GM18511 (cell line): Measurements from ENCODE around the gene EFNA3.

Source experiments
- ATAC-seq: cut with Tn5 transposase; IDR thresholded peaks from one replicate; pipeline ENCODE4 v1.9.1; 2021; ENCODE audit warnings: mild to moderate bottlenecking, moderate library complexity; ENCODE audit not compliant: unreplicated experiment

EFNA3 gene

DNA sequence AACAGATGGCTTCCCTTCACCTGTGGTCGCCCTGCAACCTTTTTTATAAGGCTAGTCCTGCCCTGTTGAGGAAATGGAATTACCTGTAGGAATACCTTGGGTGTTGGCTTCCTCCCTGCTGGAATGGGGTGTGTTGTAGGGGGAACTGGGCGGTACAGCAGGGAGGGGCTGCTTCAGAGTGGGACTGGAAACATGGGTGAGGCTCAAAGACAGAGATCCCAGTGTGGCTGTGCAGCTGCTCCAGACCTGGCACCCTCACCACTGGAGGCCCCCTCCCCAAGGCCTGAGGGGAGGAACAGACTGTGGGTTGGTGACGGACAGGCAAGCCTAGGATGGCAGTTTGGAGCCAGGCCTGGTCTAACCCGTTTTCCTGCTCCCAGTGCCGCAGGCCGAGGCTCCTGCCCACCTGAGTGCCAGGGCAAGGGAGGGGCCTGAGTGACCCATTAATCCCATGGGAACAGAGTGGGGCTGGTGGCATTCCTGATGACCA lies 4.5 kb downstream of the EFNA3 start:
- no peak for ATAC-seq

DNA sequence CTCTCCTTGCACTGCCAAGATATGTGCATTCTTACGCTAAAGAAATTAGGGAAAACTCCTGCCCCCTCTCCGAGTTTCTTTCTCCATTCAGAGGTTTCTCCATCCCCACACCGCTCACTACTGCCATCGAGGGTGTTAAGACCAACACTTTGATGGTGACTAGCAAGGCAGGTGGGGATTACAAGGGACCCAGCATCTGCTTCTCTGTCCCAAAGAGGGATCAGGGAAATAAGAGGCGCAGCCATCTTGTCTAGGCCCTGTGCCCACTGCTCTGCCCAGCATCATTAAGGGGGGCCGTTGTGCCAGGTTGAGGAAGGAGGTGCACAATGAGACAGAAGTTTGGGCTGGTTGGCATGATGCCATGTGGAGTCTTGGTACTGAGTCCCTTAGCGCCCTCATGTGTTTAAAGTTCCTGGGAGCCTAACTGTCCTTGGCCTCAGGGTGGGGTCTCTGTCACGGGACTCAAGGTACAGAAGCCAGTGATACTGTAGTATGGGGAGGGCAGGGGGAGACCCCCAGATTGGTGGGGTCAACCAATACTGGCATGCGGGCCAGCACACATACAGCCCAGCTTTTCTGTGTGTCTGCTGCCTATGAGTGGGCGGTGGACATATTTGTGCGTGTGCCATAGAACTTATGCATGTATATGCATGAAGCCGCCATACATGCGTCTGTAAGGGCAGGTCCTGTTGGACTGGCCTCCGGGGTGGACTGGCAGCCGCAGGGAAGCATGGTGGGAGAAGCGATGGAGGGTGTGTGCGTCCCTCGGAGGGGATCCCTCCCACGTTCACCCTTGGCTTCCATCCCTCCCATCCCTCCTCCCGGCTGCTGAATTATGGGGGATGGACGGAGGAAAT lies 5.5 kb downstream of the EFNA3 start:
- peak; percentile 2 for ATAC-seq

DNA sequence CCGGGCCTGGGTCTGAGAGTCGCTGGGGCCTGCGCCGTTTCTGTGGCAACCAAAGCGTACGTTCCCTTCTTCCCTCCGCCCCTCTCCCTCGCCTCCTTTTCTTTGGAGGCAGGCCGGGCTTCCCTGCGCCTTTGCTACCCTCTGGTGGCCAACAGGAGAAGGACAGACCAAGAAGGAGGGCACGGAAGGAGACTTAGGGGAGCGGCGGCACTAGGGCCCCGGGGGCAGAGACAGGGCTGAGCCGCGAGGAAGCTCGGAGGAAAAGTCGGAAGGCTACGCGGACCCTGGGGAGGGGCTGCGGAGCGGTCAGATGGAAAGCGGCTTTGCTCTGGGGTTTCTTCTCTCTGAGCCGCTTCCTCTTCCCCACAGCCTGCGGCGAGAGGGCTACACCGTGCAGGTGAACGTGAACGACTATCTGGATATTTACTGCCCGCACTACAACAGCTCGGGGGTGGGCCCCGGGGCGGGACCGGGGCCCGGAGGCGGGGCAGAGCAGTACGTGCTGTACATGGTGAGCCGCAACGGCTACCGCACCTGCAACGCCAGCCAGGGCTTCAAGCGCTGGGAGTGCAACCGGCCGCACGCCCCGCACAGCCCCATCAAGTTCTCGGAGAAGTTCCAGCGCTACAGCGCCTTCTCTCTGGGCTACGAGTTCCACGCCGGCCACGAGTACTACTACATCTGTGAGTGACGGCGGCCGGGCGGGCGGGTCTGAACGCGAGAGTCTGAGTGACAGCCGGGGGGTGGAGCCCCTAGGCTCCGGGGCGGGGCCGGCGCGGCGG lies 6.3 kb downstream of the EFNA3 start:
- ATAC-seq = peak; percentile 77

DNA sequence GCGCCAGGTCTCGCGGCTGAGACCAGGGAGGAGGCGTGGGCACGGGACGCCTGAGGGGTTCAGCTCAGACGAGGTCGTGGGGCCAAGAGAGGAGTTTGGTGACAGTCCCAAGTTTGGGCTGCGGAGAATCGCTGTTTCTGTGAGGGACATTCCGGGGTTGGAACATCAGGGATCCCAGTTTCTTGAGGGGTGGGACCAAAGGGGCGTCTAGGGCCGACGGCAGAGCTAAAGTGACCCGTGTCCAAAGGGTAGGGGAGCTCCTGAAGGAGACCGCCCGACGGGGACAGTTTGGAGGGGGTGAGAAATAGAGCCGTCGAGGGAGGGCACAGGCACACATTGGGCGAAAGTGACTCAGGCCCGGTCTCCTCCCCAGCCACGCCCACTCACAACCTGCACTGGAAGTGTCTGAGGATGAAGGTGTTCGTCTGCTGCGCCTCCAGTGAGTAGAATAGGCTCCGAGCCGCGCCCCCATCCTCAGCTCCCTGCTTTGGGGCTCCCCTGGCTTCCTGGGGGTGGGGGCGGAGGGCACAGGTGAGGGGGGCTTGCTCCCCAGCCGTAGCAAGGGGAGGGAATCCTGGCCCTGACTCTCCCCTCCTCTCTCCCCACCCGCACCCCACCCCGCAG lies 7.0 kb downstream of the EFNA3 start:
- ATAC-seq = no peak

DNA sequence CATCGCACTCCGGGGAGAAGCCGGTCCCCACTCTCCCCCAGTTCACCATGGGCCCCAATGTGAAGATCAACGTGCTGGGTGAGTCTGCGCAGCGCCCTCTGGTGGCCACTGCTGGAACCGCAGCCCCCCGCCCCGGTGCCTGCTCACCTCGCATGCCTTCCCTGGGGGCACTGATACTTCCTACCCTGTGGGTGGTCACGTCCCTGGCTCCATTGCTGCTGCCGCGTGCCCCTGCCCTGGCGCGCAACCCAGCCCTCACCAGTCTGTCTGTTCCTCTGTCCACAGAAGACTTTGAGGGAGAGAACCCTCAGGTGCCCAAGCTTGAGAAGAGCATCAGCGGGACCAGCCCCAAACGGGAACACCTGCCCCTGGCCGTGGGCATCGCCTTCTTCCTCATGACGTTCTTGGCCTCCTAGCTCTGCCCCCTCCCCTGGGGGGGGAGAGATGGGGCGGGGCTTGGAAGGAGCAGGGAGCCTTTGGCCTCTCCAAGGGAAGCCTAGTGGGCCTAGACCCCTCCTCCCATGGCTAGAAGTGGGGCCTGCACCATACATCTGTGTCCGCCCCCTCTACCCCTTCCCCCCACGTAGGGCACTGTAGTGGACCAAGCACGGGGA lies 7.6 kb downstream of the EFNA3 start:
- no peak for ATAC-seq

DNA sequence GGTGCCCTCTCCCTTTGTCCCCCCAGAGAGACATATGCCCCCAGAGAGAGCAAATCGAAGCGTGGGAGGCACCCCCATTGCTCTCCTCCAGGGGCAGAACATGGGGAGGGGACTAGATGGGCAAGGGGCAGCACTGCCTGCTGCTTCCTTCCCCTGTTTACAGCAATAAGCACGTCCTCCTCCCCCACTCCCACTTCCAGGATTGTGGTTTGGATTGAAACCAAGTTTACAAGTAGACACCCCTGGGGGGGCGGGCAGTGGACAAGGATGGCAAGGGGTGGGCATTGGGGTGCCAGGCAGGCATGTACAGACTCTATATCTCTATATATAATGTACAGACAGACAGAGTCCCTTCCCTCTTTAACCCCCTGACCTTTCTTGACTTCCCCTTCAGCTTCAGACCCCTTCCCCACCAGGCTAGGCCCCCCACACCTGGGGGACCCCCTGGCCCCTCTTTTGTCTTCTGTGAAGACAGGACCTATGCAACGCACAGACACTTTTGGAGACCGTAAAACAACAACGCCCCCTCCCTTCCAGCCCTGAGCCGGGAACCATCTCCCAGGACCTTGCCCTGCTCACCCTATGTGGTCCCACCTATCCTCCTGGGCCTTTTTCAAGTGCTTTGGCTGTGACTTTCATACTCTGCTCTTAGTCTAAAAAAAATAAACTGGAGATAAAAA lies 8.4 kb downstream of the EFNA3 start:
- no peak for ATAC-seq

DNA sequence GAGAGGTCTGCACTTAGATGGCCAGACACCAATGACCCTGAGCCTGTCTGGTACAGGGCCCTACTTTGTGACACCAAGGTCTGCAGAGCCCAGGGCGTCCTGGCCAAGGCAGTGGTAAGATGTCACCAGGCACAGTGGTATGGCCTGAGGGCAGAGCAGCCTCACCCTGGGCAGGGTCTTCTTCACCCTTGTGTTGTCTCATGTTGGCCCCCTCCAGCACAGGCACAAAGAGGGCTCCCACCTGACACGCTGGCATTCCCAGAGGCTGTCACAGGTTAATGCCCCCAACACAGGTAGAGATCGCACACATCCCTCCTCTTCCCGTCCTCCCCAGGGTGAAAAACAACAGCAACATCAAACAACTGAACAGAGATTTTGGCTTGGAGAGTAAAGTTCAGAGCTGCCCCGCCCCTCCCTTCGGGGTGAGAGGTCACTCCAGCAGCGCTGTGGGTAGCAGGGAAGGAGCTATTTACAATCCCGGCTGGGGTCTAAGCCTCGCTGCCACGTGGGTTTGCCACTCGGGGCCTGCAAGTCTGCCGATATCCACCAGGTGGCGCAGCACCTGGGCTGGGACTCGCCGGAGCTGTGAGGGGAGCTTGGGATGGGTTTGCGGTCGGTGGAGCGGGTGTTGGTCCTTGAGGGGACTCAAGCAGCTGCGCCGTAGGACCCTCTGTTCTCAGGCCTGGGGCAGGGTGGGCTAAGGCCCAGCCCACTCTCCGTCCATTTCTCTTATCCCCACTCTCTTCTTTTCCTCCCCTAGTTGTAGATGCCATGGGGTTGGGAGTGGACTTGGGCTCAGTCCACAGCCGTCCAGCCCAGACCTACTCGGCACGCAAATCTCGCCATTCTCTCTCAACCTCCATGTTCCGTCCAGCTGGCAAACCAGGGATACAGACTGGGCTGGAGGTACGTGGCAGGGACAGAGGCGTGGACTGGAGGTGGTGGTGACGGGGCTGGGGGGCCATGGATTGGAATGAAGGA lies 12.7 kb downstream of the EFNA3 start:
- ATAC-seq = no peak

DNA sequence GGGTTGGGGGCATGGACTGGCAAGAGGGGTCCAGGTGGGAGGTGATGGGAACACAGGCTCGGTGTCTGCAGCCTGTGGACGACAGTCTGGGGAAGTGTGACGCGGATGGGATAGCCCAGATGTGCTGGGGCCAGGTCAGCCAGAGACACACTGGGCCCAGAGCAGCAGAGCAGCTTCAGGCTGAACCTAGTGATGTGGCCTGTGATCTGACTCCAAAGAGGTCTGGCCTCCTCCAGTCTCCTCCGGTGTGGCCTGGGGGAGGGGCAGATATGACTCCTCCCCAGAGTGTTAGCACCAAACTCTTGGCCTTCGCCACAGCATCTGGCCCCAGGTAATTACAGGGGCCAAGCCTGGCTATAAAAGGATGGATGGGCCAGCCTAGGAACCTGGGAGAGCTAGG lies 13.5 kb downstream of the EFNA3 start:
- no peak for ATAC-seq

DNA sequence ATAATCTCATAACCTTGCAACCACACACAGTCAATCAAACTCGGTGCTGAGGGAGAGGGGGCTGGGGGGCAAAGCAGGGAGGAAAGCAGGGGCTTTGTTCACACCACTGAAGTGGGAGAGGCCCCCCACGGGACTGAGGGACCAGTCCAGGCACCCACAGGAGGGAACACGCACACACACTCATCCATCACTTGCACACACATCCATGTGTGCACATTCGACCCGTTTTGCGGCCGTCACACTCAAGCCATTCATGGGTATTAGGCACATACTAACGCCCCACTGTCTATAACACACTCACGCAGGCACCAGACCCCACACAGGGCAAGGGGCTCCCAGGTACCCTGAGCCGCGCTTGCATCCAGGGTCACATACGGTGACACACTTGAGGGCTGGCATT lies 14.0 kb downstream of the EFNA3 start:
- ATAC-seq = no peak

DNA sequence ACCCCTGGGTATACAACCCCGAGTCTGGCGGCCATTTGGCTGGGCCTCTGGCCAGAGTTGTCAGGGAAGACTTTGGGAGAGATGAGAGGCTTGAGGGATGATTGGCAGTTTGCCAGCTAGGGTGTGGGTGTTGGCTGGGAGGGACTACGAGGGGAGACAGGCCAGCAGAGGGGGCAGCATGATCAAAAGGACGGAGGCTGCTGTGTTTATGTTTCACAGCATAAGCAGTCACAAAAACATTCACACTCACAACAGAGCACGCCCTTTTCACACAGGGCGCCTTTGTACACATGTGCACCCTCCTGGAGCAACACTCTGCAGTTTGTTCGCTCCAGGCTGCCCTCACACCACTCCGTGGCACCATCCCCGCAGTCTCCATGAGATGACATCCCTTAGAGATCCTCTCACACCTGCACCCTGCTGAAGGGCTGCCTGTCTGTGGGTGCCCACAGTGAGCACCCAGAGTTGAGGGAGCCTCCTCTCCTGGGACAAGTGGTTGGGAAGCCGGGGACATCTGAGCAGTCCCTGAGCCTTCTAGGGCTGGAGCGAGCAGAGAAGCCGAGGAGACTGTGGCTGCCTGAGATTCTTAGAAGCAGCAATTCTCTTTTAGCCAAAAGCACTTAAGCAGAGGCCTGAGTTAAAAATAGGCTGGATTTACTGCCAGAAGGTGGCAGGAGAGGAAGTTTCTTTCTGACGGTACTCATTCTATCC lies 15.4 kb downstream of the EFNA3 start:
- ATAC-seq = no peak

DNA sequence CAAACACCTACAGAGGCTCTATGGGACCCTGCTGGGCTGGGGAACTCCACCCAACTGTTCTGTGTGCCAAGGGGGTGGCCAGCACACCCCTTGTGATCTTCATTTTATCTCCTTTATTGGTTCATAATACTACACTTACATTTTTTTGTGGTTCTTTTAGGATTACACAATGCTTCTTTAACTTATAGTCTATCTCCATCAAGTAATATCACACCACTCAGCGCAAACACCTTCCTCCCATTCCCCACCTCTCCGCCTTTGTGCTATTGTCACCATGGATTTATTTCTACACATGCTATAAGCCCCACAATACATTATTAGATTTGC lies 15.9 kb downstream of the EFNA3 start:
- ATAC-seq = no peak

DNA sequence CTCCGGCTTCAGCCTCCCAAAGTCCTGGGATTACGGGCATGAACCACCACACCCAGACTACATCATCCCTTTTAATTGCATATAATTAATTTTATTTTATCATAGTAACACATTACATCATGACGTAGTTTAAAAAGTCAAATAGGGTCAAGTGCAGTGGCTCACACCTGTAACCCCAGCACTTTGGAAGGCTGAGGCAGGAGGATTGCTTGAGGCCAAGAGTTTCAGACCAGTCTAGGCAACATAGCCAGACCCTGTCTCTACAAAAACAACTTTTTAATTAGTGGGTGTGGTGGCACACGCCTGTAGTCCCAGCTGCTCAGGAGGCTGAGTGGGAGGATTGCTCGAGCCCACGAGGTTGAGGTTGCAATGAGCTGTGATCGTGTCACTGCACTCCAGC lies 20.7 kb downstream of the EFNA3 start:
- no peak for ATAC-seq

DNA sequence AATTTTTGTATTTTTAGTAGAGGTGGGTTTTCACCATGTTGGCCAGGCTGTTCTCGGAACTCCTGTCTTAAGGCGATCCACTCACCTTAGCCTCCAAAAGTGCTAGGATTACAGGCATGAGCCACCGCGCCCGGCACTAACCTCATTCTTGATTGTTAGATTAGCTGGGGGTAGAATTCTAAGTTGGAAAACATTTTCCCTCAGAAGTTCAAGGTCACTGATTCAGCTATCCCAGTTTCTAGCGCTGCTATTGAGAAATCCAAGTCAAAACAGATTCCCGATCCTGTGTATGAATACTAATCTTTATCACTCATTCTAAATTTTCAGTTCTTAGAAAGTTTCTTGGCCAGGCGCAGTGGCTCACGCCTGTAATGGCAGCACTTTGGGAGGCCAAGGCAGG lies 24.7 kb downstream of the EFNA3 start:
- ATAC-seq = no peak

DNA sequence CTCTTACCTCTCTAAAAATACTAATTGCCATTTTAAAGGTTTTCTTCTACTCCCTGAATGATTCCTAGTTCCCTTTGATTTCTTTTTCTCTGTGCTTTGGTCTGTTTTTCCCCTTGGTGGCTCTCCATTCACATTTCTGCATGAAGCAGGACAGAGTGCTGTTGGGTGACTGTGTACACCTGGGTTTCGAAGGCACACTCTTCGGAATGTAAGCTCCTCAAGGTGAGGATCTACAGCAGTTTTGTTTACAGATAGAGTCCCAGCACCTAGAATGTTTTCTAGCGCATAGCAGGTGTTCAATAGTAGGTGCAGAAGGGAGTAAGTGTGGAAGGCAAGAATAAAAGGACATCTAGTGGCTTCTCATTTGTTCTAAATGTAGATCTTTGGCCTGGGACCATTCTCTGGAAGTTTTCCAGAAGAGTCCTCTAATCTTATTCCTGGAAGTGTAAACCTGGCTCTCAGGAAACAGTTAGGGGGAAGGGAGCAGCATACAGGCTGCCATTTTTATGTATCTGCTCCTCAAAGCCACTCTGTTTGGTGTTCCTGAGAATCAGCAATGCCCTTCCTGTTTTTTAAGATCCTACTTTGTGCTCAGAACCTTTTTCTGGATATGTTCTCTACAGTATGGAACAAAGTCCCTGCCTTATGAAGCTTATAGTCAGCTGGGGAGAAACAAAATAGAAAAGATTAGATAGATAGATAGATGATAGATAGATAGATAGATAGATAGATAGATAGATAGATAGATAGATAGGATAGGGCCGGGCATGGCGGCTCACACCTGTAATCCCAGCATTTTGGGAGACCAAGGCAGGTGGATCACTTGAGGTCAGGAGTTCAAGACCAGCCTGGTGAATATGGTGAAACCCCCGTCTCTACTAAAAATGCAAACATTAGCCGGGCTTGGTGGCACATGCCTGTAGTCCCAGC lies 26.2 kb downstream of the EFNA3 start:
- no peak for ATAC-seq

DNA sequence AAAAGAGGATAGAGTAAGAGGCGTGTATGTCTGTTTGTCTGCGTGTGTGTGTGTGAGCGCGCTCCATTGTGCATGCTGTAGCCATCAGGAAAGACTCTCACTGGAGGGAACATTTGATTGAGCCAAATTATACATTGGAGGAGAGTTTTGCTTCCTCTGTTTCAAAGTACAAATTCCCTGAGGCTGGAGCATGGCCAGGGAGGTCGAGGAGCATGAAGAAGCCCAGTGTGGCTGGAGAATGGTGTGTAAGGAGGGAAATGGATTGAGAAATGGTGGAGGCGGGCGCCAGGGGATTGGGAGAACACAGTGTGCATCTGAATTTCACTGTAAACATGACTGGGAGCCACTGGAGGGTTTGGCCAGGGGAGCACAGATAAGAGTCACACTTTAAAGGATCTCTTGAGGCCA lies 27.0 kb downstream of the EFNA3 start:
- no peak for ATAC-seq

DNA sequence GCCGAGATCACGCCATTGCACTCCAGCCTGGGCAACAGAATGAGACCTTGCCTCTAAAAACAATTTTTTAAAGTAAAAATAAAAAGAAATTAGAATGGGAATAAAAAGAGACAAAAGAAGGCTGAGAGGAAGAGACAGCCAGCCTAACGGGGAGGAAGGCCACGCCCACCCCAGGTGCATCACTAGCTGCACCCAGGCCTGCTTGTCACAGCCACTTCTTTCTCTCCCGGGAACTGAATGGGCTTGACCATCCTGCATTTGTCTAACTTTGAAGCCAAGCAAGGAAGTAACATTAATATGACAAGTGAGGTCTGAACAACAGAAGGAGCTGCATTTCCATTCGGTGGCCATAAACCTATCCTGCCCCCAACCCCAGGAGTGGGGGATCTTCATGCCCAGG lies 28.2 kb downstream of the EFNA3 start:
- ATAC-seq = no peak

DNA sequence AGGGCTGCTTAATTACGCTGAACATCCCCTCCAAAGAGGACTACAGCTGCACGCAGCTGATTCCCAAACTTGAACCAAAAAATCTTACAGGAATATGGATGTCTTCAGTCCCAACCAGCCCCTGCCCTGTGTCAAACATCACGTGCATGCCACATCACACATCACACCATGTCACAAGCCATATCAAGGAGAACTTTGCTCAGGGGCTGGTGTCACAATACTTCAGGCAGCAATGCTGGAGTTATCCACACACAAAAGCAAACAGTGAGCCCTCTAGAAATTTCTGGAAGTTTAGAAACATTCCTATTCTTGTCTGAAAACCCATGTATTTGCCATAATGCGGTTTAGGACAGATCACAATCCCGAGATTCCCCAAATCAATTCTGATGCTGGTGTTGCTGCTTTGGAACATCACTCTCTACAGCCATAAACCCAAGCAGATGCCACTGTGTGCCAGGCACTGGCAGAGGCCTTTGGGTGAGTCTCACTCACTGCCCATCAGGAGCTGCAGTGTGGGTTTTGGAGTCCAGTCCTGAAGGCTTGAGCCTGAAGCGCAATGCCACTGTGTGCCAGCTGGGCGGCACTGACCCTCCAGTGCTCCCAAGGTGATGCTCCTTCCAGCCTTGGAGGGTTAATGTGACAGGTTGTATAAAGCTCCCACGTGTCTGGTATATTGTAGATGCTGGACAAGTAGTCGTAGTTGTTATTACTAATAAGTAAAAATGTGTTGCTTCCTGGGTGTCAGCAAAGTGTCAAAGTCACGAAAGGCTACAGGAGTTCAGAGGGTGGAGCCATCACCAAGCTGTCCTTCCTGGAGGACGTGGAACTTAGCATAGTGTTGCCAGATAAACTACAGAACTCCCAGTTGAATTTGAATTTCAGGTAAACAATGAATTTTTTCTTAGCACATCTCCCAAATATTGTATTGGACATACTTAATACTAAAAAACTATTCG lies 28.9 kb downstream of the EFNA3 start:
- no peak for ATAC-seq
